NCI-H1092 treated with DMSO at 0.1 percent for 48 hours (cell line): ENCODE results near the gene EFCAB6.

Experiments
- DNase-seq: peaks from one replicate; lab custom pipeline; 2025; lab: John Stamatoyannopoulos, UW

Gene EFCAB6

DNA sequence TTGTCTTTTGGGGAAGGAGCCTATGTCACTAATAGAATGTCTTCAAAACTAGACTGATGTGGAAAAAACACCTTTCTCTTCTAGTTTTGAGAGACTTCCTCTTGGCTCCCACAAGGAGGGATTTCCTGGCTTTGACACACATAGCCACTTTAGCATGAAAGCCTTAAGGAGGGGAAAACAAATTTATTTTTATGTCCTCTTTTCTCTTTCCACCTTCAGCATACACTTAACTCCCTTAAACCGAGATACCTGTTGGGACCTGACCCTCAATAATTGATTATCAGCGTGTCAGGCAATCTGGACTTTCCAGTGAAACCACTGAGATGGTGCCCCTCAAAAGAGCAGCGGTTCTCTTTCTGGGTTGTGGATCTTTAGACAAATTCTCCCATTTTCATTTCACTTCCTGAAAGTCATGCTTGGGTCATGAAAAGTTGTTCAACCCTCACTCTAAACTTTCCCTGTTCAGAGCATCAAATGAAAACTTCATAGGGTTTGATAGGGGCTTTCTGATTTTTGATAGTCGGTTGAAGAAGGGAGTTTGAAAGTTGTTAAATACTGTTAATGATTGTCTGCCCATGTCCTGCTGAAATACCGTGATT is 9.1 kb downstream of the EFCAB6 start:
- DNase-seq = no peak

DNA sequence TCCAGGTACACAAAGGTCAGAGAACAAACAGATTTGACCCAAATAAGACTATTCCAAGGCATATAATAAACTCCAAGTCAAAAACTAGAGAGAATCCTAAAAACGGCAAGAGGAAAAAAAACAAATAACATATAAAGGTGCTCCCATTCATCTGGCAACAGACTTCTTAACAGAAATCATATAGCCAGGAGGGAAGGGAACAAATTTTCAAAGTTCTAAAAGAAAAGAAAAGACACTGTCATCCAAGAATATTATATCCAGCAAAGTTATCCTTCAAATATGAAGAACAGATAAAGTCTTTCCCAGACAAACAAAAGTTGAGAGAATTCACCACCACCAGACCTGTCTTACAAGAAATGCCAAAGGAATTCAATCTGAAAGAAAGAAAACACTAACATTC is 11.1 kb downstream of the EFCAB6 start:
- DNase-seq = no peak

DNA sequence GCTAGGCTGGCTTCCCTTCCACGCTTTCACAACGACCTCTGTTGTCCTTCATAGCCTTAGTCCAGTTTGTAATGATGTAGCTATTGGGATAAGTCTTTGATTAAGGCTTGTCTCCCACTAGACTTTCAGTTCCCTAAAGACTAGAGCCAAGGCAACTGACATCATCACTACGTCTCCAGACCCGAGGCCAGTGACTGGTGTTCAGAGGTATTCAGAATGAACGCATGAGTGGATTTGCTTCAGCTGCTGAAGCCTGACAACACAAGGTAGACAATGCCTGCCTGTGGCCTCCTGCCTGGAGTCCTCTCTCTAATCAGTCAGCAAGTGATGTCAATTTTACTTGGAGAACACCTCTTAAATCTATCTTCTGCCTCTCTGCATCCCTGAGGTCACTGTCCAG is 13.6 kb downstream of the EFCAB6 start:
- no peak for DNase-seq

DNA sequence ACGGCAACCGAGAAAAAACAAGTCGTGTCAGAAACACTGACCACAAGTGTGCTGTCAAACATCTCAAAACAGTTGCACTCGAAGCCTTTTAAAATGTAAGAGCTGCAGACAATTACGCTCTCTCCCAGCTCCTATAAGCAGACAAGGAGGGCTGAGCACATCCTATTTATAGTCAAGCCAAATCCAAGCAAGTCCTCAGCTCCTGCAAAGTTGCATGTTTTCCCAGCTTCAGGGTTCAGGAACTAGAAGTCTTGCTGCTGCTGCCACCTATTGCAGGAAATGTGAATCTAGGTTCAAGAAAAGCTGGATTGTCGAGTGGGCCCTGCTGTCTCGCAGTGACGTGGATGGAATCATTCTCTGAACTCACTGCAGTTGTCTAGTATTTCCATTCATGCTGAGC is 15.5 kb downstream of the EFCAB6 start:
- no peak for DNase-seq

DNA sequence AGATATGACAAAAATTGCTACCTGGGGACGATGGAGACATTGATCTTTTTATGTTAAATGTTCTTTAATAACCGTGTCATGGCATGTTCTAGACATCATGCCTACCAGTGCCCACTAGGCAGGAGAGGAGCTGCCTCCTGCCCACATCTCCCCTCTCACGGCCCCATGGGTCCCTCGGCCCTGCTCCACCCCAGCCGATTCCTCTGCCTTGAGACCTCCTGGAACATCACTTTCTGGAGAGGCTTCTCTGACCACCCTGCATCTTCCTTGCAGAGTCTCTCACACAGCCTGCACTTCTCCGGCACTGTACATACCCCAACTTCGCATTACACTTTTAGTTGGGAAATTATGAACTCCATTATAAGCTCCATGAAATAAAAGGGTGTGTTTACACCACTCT is 16.8 kb downstream of the EFCAB6 start:
- no peak for DNase-seq

DNA sequence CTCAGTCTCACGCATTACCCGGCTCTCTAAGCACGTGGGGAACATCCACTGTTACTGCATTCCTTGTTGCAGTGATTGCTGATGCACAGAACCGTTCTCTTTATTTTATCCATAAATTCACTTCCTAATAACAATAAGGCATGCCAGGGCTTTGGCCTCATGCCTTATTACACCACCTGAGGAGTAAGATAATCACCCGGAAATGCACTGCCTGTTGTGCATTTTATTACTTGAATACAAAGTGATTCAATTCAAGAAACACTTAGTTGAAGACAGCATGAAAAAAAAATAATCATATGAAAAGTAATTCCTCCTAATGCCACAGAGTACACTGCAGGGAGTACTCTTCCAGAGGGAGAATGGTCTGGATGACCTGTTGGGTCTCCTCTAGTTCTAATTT is 19.2 kb downstream of the EFCAB6 start:
- DNase-seq = no peak

DNA sequence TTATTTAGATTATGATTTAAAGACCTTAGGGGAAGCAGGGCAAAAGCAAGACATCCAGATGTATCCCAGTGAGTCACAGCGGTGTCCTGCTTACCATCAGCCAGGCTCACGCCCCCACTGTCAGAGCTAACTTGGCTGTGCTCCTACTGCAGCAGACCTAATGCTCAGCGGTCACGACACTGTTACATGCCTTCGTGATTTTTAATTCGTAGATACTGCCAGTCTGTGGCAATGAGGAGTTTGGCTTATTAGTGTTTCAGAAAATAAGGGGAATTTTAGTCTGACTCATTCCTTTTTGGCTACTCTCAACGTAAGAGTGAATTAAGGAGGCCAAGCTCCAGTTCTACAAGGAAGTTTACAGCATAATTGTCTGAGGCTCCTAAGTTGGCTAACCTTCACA is 22.7 kb downstream of the EFCAB6 start:
- DNase-seq = no peak

DNA sequence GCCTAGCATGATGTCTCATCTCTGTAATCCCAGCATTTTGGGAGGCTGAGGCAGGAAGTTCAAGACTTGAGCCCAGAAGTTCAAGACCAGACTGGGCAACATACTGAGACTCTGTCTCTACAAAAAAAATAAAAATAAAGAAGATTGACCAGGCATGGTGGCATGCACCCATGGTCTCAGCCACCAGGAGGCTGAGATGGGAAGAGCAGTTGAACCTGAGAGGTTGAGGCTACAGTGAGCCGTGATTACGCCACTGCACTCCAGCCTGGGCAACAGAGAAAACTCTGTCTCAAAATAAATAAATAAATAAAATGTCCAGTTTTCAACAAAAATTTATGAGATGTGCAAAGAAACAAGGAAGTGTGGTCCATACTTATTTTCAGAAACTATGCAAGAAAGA is 28.3 kb downstream of the EFCAB6 start:
- DNase-seq = peak; percentile 45

DNA sequence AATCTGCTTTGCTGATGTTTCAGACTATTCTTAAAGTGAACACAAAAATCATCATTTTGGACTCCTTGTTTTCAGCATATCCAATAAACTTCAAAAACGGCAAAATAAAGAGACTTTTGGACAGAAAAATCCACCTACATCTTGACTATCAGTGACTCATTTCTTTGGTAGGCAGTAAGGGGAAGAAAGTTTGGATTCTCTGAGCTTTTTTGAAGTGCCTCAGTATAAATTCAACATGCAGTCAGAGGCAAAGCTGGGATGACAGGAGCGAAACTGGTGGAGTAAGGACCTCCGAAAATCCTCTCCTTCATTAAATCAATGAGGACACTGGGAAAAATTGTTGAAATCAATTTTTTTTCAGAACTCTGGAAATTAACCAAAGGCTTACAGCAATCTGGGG is 29.7 kb downstream of the EFCAB6 start:
- no peak for DNase-seq

DNA sequence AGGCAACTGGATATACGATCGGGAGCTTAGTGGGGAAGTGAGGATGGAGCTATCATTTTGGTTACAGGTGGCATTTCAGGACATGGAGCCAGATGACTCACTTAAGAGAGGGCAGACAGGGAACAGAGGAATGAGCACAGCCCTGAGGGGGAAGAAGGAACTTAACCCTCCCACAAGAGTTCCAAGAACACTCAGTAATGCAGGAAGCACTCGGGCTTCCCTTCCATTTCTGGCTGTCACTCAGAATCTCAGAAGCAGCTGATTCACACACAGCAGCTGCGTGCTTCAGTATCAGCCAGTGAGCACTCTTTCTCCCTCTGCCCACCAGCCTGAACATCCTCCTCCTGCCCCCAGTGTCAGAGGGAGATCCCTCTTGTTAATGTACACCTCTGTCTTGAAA is 34.8 kb downstream of the EFCAB6 start:
- DNase-seq = no peak

DNA sequence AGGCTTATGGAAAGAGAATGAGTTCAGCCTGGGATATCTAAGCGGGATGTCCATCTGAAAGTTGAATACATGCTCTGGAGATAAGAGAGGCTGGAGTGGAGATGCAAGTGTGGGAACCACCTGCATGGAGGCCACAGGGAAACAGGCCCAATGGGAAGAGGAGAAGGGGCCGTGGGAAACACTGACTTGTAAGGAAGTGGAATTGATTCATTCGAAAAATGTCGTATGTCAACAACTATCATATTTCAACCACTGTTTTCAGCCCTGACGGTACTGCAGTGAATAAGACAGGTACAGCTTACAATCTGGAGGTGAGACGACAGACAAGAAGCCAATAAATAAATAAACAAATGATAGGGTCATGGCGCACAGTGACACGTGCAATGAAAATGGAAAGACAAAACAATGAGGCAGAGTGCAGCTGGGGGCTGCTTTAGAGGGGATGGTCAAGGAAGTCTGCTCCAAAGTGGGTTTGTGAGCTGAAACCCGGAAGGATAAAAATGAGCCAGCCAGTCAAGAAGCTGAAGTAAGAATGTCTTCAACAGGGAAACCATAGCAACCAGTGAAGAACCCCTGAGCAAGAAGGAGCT is 35.9 kb downstream of the EFCAB6 start:
- no peak for DNase-seq

DNA sequence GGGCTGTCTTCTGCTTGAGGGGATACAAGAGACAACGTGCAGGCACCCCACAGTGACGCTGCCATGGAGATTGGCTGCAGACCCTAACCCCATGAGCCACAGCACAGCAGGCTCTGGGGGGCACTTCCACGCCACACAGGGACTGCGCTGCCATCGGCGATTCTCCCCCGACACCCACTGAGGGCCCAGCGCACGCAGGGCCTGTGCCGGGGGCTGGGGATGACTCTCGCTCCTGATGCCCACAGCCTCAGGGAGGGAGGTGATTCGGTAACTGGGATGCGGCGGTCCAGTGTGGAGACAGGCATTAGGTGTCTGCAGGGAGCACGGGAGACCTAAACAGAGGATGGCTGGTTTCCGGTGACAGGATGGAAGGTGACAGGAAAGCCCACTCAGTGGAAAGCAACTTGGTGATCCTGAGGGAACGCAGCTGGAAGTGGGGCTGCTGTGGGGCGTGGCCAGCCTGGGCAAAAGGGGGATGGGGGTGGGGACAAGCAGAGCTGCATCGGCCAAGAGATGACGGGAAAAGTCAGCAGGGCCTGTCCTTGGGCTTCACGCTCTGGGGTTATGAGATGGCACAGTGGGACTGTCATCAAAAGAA is 37.7 kb downstream of the EFCAB6 start:
- no peak for DNase-seq

DNA sequence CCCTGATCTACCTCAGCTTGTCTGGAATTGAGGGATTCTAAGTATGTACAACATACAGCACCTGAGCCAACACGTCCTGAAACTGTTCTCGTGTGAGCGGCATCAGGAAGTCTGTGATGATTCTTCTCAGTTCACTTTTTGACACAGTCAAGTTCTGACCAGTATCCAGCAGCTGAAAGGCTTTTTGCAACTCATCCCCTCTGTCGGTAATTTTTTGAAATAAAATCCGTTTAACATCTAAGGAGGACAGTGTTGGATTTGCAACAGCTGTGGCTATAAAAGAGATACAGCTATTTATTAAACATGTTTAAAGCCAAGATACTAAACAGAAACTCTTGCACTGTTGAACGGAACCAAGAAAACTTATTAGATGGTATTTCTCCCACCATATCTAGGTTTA is 39.3 kb downstream of the EFCAB6 start:
- no peak for DNase-seq

DNA sequence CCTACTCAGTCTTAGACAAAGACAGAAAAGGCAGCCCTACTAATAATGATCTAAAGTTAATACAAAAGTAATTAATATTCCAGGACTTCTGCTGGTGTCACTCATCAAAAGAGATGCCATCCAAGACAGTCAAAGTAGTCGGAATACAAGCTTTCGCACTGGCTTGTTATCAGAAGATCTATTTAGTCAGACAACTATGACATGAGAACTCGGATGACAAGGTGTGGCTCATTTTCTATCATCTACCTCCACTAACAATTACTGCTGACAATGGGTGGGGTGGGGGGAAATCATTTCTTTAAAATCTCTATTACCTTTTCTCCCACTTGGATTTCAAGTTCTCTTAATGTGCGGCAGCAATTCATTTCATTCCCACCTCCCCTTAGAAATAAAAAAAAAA is 56.7 kb downstream of the EFCAB6 start:
- no peak for DNase-seq

DNA sequence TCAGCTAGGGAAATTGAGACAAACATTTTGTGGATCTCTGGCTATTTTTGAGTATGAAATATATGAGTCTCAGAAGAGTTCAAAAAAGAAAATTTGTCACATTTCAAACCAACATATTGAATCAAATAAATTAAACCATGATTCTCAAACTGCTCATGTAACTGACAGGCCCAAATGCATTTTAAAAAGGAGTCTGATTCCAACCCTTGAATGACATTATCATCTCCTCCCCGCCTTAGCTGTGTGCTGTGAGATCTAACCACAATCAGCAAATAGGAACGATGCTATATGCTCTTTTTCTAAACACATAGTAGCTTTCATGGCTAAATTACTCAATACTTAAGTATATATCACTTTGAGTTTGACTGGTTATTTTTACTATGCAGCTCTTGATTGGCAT is 57.1 kb downstream of the EFCAB6 start:
- DNase-seq = no peak

DNA sequence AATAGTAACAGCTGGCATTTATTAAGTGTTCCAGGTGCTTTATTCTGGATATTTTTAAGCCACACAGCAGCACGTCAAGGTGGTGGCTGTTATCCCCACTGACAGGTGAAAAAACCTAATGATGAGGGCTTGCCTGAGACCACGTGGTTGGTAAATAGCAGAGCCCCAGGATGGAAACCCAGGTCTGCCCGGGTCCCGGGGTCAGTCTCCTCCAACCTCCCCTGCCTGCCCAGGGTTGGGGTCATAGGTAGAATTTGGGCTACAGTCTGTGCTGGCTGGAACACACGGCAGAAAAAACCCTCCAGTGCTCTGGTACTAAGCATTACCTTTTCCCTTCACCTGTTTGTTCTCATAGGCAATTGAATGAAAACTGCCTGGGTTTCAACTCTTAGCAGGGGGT is 57.9 kb downstream of the EFCAB6 start:
- DNase-seq = no peak

DNA sequence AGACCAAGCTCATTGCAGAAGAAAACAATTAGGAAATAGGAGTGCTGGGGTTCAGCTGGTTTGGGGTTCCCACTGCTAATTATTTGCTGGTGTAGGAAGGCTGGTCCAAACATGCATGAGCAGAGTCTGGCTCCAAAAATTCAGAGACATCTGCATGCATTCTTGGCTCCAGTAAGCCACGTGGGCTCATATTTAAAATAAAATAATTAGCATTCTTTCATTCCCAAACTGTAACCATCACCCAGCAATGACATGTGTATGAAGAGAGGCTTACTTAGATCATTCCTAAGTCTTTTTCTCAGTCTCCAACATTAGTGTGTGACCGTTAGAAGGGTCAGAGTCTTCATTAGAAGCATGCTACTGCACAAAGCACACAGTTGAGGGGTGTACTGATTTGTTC is 58.4 kb downstream of the EFCAB6 start:
- no peak for DNase-seq

DNA sequence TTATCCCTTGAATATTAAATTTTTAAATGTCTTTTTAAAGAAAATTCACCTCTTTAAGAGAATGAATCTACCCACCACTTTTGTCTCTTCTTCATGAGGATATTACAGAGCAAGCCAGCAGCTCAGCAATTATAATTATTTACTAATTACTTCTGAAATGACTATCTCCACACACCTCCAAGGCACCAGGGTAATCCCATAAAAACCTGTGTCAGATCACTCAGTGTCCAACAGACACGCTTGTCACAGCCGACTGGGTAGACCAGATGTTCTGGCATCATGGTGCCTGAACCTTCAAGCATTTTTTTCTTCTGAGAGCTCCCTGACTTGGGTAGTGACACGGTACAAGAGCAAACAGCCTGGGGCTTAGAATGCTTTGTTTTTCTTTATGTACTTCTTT is 61.4 kb downstream of the EFCAB6 start:
- DNase-seq = no peak

DNA sequence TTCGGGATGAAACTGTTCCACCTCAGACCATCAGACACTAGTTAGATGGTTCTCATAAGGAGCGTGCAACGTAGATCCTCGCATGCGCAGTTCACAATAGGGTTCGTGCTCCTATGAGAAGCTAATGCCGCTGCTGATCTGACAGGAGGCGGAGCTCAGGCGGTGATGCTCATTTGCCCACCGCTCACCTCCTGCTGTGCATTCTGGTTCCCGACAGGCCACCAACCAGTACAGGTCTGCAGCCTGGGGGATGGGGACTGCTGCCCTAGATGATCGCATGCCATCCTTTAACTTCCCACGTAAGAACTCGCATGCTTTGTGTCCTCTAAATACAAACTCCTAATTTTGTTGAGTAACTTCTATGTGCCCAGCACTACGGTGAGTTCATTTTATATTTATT is 62.6 kb downstream of the EFCAB6 start:
- DNase-seq = no peak

DNA sequence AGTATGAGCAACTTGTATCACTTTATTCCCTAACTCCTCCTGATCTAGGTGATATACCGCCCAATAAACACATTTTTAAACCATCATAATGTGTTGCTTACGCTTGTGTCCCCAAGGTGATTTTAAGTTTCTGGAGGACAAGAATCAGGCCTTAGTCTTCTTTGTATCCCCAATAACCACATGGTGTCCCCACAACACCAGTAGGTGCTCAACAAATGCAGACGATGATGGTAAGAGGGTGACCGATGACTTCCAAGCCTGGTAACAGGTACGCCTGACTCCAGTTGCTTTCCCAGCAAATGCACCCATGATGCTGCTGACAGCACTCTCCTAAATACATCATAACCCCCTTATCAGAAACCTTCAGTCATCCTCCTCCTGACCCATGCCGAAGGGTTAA is 64.2 kb downstream of the EFCAB6 start:
- DNase-seq = no peak

DNA sequence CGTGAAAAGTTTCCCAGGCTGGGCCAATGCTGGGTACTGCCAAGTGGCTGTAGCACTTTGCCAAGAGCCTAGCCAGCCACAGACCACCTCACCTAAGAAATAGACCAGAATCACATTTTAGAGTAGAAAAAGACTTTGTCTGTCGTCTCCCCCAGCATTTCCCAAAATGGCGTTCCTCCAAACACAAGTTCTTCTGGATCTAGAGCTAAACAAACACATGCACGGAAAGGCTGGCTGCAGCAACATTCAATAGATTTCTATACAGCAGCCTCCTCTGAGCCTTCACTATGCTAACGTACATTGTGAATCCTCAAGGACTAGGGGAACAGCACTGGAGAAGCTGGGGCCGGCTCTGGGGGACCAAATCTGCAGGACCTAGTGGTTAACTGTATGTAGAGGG is 65.0 kb downstream of the EFCAB6 start:
- no peak for DNase-seq

DNA sequence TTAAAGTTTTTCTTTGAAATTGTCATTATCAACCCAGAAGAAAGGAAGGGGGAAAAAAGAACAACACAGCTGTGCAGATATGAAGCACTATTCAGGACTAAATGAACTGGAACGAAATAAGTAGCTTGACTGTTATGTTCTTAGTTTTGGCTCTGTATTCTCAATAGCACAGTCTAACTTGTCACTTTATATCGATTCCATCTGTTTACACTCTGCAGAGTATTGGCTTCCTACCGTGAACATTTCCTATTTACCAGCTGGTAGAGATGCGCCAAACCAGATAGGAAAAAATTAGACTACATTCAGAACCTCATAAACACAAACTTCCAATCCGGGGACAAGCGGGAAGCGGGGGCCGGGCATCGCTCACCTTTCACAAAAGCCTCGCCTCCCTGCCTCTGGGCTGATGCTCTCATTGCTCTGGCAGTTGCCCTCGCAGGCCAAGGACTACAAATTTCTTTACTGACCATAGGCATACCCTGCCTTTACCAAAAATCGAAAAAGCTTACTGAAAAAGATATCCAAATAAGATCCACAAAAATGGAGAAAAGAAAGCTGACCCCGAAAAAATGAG is 66.2 kb downstream of the EFCAB6 start:
- peak; percentile 60 for DNase-seq

DNA sequence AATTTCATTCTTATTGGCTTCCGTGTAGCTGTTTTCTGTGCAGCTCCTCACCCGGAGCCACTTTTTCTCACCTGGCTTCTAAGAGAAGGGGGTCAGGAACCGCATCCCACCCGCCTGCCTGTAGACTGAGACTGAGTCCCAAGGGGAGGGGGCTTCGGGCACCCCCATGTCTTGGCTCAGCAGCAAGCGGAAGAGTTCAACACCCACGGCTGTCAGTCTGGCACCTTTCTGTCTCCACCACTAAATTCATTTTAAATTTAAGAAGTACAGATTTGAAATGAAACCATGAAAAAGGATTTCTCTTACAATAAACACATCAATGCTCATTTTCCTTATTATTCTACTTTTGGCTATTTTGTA is 66.7 kb downstream of the EFCAB6 start:
- no peak for DNase-seq
